KMS-11 (cell line): ENCODE data around the gene CRADD.

ENCODE experiments used
- H2AFZ ChIP-seq: fragments of 200-600 bp; sonication (generic); 2 replicates; pipeline ENCODE4 v1.6.1; 2016; ENCODE audit warnings: antibody characterized with exemption, mixed run types, low read depth
- H3K27ac ChIP-seq: fragments of 200-600 bp; sonication (generic); 2 replicates; pipeline ENCODE4 v1.6.1; 2016; ENCODE audit warnings: mild to moderate bottlenecking, mixed run types
- H3K27me3 ChIP-seq: fragments of 200-600 bp; sonication (generic); 2 replicates; pipeline ENCODE4 v1.6.1; 2017; ENCODE audit warnings: mild to moderate bottlenecking, low read depth, mixed run types, moderate library complexity; ENCODE audit not compliant: insufficient read depth
- H3K36me3 ChIP-seq: fragments of 200-600 bp; sonication (generic); 2 replicates; pipeline ENCODE4 v1.6.1; 2017; ENCODE audit warnings: mild to moderate bottlenecking, mixed run types; ENCODE audit not compliant: insufficient read depth
- H3K4me1 ChIP-seq: fragments of 200-600 bp; sonication (generic); 2 replicates; pipeline ENCODE4 v1.6.1; 2016; ENCODE audit warnings: mild to moderate bottlenecking, low read depth, mixed run types; ENCODE audit not compliant: poor library complexity, severe bottlenecking
- H3K4me2 ChIP-seq: fragments of 200-600 bp; sonication (generic); 2 replicates; pipeline ENCODE4 v1.7.0; 2016; ENCODE audit warnings: mild to moderate bottlenecking, mixed run types
- H3K4me3 ChIP-seq: fragments of 200-600 bp; sonication (generic); IDR thresholded peaks from 2 replicates; pipeline ENCODE4 v1.6.1; 2017; ENCODE audit warnings: low read depth, low read length, mixed read lengths; ENCODE audit not compliant: insufficient read depth
- H3K79me2 ChIP-seq: fragments of 200-600 bp; sonication (generic); 2 replicates; pipeline ENCODE4 v1.6.1; 2016; ENCODE audit warnings: low read depth, mixed run types; ENCODE audit not compliant: insufficient read depth
- H3K9ac ChIP-seq: fragments of 200-600 bp; sonication (generic); 2 replicates; pipeline ENCODE4 v1.6.1; 2016; ENCODE audit warnings: mild to moderate bottlenecking, mixed run types
- H4K20me1 ChIP-seq: fragments of 200-600 bp; sonication (generic); 2 replicates; pipeline ENCODE4 v1.6.1; 2016; ENCODE audit warnings: mild to moderate bottlenecking, mixed run types; ENCODE audit not compliant: insufficient read depth
- TF ChIP-seq, protein P1 (sequence below): fragments of 200-600 bp; sonication (generic); conservative IDR thresholded peaks from 2 replicates; pipeline ENCODE4 v1.6.1; 2017; ENCODE audit warnings: low read depth, mild to moderate bottlenecking, antibody characterized with exemption, low read length, moderate library complexity, mixed read lengths

Gene CRADD

GRCh38 chr12:93829016-93829415 is 151.8 kb downstream of the CRADD start:
- TF ChIP-seq, protein P1, sequence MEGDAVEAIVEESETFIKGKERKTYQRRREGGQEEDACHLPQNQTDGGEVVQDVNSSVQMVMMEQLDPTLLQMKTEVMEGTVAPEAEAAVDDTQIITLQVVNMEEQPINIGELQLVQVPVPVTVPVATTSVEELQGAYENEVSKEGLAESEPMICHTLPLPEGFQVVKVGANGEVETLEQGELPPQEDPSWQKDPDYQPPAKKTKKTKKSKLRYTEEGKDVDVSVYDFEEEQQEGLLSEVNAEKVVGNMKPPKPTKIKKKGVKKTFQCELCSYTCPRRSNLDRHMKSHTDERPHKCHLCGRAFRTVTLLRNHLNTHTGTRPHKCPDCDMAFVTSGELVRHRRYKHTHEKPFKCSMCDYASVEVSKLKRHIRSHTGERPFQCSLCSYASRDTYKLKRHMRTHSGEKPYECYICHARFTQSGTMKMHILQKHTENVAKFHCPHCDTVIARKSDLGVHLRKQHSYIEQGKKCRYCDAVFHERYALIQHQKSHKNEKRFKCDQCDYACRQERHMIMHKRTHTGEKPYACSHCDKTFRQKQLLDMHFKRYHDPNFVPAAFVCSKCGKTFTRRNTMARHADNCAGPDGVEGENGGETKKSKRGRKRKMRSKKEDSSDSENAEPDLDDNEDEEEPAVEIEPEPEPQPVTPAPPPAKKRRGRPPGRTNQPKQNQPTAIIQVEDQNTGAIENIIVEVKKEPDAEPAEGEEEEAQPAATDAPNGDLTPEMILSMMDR, result no peak

DNA sequence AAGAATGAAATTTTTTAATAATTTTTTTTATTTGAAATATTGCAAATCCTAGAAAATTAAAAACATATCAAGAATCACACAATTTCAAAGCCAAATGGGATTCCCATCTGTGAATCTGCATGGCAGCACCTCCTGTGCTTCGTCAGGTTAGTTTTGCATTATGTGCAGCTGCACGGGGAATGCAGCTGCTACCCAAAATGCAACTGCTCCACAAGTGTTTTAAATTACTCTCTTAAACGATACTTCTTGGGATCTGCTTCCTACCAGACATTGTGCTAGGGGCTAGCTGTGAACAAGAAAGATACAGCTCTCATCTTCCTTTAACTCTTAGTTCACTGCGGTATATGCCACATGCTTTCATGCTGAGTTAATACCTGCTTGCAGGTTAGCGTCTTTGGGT is 154.2 kb downstream of the CRADD start:
- no peaks in the 10 kb centered on the region for H3K27me3 ChIP-seq
- H3K9ac ChIP-seq, result no peak overlapping the region
- no peaks in the 10 kb centered on the region for H3K4me1 ChIP-seq

More at GRCh38 chr12:93829016-93829415, 151.8 kb downstream of the CRADD start:
- Histone ChIP-seq H3K9ac (no peak overlapping the region), H3K4me1 (no peaks in the 10 kb centered on the region), H3K4me3 (no peak overlapping the region), H3K4me2 (no peak overlapping the region), H4K20me1 (no peaks in the 10 kb centered on the region), H3K27me3 (no peaks in the 10 kb centered on the region), H3K36me3 (no peaks in the 10 kb centered on the region), H3K79me2 (no peaks in the 10 kb centered on the region), H2AFZ (no peak overlapping the region), H3K27ac (no peak overlapping the region)

GRCh38 chr12:93832131-93832530 is 155.0 kb downstream of the CRADD start:
- Histone ChIP-seq H3K27me3 (no peaks in the 10 kb centered on the region), H3K4me2 (no peak overlapping the region), H3K9ac (no peak overlapping the region), H2AFZ (no peak overlapping the region), H3K4me3 (no peak overlapping the region), H4K20me1 (no peaks in the 10 kb centered on the region), H3K27ac (no peak overlapping the region), H3K36me3 (no peaks in the 10 kb centered on the region), H3K4me1 (no peaks in the 10 kb centered on the region), H3K79me2 (no peaks in the 10 kb centered on the region)
- TF ChIP-seq, protein P1, result no peak

More for the DNA sequence above, 154.2 kb downstream of the CRADD start:
- H2AFZ ChIP-seq, result no peak overlapping the region
- no peaks in the 10 kb centered on the region for H3K79me2 ChIP-seq
- H3K4me3 ChIP-seq, result no peak overlapping the region
- H3K27ac ChIP-seq, result no peak overlapping the region
- no peaks in the 10 kb centered on the region for H4K20me1 ChIP-seq
- no peak overlapping the region for H3K4me2 ChIP-seq
- no peaks in the 10 kb centered on the region for H3K36me3 ChIP-seq
- TF ChIP-seq, protein P1, result no peak

GRCh38 chr12:93833946-93834345 is 156.8 kb downstream of the CRADD start:
- H3K4me3 ChIP-seq, result no peak overlapping the region
- TF ChIP-seq, protein P1, result no peak
- H2AFZ ChIP-seq, result no peak overlapping the region
- no peaks in the 10 kb centered on the region for H3K4me1 ChIP-seq
- no peak overlapping the region for H3K4me2 ChIP-seq
- no peak overlapping the region for H3K27ac ChIP-seq
- H3K9ac ChIP-seq, result no peak overlapping the region
- no peaks in the 10 kb centered on the region for H4K20me1 ChIP-seq
- no peaks in the 10 kb centered on the region for H3K27me3 ChIP-seq
- no peaks in the 10 kb centered on the region for H3K79me2 ChIP-seq
- no peaks in the 10 kb centered on the region for H3K36me3 ChIP-seq
